IPS-NIHi7 (cell line): ENCODE results near the gene TGM1.

Experiments used
- DNase-seq: peaks from one replicate; pipeline ENCODE4 v3.0.0; 2012; ENCODE audit warnings: mixed read lengths; ENCODE audit errors: extremely low spot score

Gene TGM1

DNA sequence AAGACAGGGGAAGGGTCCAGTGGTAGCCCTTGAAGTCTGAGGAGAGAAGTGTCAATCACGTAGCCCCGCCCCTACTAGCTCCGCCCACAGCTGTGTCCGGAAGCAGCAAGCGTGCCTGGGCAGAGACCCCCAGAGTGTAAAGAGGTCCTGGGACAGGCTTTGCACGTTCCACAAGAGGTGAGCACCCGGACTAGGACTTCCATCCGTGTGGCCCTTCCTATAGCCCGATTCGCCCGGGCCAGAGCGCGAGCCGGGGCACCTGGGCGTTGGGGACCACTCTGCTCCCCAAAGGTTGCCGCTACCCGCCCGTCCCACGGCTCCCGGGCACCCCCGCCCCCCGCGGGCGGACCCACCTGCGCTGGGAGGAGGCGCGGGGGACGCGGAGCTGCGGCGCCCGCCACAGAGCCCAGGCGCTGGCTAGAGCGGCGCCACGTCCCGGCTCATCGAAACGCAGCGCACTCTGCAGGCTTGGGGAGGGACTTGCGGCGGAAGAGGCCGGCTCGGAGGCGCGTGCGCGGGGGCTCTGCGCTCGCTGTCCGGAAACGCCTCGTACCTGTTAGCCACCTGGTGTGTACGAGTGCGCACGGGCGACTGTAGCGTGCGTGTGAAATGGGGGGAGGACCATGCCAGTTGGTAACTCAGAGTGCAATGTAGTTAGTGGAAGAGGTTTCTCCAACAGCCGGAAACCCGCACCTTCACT lies 8.3 kb upstream of the TGM1 start, which contains the start of gene RABGGTA:
RABGGTA (minus strand) TSS at position 464 of the 700 bp plus-strand sequence. CDS start 482 bp downstream, outside the sequence.
- DNase-seq, result peak; percentile 99

DNA sequence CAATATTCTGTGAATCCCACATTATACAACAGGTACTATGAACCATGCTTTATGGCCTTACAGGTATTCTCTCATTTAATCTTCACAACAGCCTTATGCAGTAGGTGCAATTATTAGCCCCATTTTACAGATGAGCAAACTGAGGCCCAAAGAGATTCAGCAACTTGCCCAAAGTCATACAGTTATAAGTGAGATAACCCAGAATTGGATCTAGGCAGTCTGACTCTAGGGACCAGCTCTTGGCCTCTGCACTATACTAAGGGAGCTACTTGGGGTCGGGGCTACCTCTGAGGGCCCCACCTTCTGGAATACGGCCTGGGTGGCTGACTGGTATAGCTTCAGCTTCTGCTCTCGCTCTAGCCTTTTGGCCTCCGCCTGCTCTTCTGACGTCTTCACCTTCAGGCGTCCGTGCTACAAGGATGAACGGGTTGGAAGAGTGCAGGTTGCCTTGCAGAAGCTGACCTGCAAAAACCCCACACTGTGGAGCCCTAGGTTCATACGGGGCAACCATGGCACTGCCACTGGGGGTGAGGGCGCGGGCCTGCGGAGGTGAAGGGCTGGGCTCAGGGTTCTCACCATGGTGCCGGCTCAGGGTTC lies 7.7 kb upstream of the TGM1 start:
- DNase-seq, result no peak

DNA sequence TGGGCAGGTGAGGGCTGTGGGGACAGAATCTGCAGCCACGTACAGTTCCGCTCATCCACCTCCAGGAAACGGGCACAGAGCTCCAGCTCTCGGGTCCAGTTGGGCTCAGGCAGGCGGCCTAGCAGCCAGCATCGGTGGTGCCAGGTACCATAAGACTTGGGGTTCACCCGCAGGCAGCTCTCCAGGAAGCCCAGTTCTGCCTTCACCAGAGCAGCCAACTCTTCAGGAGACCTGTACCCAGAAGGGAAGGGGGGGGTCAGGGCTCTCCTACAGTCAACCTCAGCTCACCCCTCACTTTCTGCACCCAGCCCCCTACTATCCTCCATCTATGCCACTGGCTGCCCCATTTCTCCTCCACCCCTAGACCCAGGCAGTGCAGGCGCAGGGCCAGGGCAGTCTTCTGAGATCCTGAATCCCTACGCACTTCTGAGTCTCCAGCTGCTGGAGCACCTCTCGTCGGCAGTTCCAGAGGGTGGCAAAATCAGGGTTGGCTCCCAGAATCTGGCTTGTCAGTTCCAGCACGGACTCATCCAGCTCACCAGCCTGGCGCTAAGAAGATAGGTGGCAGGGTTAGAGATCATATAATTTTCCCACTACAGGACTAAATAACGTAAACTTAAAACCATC lies 7.0 kb upstream of the TGM1 start:
- no peak for DNase-seq

DNA sequence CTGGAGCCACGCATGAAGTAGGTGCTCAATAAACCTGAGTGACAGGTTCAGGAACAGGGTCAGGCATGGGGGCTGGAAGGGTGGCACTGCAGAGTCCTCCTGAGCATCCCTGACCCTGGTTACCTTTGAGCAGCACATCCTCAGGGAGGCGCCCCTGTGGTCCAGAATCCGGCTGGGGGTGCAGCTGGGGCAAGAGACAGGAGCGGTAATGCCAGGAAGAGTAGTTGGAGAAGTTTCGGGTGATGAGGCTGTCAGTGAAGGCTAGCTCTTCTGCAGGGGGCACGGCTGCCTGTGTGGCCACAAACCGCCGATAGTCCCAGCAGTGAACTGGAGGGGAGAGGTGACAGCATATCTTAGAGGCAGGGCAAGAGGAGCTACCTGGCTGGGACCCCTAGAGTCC lies 6.4 kb upstream of the TGM1 start:
- DNase-seq, result no peak

DNA sequence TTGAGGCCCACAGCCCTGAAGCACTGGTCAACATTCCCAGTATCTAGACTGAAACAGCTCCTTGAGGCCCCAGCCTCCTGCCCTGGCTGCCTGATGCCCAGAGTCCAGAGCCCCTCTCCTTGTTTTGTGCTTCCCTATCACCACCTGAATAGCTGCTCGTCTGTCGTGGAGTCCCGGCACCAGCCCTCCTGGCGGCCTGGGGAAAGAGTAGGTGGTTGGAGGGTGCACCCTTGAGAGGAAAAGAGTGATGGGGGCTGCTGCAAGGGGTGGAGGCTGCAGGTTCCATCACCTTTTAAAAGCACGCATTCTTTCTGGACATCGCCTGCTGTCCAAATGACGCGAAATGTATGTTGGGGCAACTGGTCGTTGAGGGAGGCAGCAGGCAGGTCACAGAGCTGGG lies 5.2 kb upstream of the TGM1 start:
- no peak for DNase-seq

DNA sequence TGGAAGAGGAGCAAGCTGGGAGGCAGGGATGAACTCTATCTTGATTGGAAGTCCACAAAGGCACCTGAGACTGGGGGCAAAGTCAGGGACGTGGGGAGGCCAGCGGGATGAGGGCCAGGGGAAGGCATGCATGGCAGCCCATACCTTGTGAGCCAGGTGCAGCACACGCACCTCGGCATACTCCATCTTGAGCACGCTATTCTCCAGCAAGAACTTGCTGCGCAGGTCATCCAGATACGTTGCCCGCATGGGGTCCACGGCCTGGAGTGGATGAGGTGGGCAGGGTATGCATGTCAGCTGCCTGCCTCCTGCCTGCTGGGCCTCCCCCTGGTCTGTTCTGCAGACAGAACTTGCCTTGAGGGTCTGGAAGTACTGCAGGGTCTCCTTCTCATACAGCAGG lies 4.5 kb upstream of the TGM1 start:
- no peak for DNase-seq

DNA sequence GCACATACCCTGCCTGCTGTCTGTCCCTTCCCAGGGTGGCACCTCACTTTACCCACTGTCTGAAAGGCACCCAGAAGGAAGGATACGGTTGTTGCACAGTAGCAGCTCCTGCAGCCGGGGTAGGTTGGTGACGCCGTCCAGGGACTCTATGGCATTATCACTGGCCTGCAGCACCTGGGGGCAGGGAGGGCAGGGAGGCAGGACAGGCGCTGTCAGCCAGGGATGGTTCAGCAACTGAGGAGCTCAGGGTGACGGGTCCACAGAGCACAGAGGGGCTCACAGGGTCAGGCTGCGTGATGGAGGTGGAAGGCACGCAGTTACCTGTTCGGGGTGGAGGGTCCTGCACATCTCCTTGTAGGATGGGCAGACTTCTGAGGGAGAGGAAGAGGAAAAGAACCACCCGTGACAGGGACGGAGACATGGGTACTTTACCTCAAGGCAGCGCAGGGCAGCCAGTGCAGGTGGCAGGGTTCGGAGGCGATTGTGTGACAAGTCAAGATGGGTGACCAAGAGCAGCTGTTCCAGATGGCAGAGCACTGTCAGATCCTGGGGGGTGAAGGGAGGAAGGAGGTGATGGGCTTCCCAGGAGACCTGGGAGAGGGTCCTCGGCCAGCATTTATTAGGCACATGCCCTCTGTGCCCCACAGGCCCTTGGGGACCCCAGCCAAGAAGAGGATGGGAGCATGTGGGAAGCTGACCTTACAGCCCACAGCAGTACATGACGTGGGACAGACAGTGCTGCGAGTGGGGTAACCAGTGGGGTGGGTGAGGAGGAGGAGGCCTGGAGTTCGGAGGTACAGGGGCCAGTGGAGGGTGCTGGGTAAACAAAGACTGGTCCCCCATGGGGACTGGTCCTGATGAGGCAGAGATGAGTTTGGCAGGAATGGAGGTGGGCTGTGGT lies 3.6 kb upstream of the TGM1 start:
- no peak for DNase-seq

DNA sequence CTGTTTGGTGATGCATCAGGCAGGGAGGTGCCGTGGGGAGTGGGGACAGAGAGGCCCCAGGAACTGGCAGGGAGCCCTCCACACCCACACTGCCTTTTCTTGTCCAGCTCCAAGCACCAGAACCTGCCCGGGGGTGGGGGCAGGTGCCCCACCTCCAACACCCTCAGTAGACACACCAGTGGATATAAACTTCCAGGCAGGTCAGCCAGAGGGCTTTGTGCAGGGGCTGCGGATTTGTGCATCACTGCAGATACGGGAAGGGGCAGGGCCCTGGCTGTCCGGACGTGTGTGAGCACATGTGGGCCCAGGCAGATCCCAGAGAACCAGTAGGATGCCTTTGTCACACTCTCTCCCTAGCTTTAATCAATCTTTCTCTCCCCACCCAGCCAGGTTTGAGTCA lies 1.3 kb upstream of the TGM1 start:
- DNase-seq, result no peak

DNA sequence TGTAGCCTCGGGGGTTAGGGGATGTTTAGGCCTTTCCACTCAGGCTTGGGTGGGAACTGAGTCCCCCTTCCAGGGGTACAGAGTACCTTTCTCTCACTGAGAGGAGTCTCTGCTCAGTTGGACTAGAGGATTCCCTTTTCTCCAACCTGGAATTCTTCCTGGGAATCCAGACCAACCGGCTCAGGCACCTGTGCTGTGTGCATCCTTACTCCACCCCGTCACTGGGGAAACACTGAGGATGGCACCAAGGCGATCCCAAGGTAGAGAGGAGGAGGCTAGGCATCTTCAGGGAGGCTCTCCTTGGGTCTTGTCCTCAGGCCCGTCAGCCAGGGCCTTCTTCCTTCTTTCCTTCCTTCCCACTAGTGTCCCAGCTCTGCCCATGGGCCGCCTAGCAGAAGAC lies 871 bp upstream of the TGM1 start:
- no peak for DNase-seq

DNA sequence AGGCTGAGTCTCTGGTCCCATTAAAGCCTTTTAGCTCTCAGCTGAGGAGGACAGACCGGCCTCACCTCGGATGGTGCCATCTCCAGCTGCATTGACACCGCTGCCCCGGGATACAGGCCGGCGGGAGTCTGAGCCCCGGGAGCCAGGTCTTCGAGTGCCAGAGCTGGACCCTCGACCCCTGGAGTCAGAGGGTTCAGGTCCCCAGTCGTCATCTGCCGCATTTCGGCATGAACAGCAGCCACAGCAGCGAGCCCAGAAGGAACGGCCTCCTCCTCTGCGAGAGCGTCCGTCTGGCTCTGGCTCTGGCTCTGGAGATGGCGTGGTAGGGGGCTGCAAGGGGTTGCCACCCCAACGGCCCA lies 1.0 kb downstream of the TGM1 start:
- no peak for DNase-seq

DNA sequence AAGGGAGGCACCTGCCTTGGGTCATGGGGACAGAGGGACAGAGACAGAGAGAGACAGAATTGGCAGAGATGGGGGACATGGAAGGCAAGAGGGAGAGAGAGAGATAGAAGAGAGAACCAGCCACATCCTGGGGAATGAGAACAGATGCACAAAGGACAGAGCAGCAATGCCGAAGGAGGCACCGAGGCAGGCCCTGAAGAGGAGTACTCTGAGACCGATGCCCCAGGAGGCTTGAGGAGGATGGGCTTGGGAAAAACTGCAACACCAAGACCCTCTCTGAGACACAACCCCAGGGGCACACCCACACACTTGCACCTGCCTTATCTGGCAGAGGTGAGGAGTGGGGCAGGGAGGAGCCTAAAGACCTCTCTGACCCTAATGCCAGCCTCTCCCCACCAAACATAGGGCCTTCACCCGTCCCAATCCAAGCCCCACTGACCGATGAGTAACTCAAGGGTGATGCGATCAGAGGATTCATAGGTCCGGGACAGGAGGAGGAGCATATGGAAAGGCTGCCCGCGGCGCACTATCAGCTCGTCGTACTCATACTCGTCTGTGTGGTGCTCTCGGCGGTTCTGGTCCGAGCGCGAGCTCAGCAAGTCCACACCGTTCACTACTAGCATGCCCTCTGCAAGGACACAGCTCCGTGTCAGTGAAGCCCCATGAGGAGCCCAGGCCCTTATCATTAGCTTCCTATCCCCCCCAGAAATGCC lies 1.6 kb downstream of the TGM1 start:
- DNase-seq, result no peak

DNA sequence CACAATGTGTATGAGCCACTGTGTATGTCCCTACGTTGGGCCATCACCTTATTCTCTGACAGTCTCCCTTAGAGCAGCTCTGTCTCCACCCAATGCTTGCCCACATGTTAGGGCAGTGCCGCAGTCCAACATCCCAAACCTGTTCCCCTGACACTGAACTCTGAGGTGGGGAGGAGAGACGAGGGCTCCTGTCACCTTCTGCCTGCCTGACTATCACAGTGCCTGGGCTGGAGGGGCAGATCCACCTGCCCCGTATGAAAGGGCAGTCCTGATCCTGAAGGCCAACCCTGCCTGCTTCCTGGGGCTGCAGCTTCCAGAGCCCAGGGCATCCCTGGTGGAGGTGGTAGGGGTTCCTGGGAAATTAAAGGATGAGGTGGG lies 2.2 kb downstream of the TGM1 start:
- DNase-seq, result no peak

DNA sequence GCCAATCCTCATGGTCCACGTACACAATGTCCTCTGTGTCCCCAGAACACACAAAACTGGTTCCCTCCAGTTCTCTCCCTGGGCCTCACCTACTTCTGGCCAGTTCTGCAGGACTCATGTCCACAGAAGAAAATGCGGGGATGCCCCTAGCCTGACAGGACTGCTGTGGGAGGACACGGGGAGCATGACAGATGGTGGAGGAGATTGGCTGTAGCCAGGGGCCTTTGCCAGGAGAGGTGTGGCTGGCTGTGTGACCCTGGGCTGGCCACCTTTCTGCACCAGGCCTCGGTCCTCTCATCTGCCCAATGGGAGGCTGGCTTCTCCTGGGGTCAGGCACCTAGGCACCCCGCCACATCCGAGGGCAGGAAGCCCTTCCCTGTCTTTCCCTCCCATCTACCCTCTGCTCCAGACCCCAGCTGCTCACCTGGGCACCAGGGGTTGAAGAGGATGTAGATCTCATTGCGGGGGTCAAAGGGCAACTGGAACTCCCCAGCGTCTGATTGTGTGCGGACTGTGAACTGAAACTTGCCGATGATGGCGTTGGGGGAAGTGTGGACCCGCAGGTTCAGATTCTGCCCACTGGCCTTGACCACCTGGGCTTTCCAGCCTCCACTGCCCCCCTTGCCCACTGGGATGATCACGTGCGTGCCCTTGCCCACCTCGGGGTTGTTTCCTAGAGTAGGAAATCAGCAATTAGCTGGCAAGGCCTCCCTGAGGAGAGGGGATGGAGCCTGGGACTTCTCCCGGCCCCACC lies 2.8 kb downstream of the TGM1 start:
- DNase-seq, result no peak

DNA sequence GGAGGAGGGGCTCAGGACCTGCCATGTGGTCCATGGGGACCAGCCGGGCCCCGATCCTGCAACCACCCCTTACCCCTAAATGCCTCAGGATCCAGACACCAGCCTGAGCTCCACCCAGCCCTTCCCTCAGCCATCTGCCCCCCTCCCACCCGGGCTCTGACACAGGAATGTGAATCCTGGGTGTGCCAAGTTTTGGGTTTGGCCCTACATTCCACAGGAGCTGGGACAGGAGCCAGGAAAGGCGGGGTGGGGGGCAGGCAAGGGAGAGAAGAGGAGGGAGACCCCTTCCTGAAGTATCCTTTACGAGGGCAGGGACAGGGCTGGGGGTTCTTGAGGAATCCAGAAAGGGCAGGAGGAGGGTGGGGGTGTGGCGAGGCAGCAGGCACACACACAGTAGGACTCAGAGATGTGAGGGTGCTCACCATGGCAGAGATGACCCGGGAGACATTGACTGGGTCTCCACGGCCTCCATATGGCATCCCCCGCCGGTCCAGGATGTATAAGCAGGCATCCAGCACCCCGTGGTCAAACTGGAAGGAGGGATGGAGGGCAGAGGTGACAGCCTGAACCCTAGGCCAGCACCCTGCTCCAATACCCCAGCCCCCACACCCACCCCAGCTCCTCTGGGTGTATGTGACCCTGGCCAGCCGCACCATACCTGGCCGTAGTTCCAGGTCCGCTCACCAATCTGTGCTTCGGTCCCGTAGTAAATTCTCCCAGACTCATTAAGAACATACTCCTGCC lies 3.5 kb downstream of the TGM1 start:
- no peak for DNase-seq

DNA sequence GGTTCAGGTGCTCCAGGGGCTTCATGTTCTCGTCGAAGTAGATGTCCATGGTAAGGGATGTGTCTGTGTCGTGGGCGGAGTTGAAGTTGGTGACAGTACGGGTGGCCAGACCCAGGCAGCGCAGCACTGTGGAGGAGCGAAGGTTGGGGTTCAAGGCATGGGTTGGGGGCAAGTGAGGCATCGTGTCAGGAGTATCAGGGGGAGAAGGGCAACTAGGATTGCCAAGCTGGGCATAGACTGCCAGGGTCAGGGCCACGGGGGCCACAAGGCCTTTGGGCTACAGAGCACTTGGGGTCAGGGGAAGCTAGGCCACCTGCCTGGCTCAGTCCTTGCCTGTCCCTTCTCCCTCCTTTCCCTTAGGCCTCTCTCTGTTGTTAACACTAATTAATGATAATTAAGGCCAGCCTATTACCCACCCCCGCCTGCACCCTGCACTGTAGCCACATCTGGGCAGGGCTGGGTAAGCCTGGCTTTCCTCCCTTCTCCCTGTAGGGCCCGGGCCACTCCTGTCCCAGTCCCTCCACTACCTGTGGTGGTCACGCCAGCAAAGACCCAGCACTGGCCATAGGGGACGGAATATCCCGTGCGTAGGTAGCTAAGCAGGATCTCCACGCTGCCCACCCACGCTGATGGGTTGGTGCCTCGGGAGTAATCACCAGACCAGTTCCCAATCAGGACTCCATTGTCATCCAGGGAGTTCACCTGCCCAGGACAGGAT lies 4.3 kb downstream of the TGM1 start:
- no peak for DNase-seq

DNA sequence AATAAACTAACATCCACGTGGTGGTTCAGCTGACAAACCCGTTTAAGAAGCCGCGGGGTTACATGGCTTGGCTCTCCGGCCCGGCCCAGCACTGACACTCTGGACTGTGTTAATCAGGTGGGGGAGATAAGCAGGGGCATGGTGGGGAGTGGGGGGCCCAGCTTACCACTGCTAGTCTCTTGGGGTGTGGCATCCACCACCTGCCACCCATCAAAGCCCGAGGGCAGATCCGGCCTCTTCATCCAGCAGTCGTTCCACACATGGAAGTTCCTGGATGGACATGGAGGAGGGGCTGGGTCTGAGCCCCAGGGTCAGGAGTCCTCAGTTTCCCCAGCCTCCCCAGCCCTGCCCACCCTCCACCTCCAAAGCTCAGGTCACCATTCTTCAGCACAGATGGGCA lies 4.9 kb downstream of the TGM1 start:
- no peak for DNase-seq

DNA sequence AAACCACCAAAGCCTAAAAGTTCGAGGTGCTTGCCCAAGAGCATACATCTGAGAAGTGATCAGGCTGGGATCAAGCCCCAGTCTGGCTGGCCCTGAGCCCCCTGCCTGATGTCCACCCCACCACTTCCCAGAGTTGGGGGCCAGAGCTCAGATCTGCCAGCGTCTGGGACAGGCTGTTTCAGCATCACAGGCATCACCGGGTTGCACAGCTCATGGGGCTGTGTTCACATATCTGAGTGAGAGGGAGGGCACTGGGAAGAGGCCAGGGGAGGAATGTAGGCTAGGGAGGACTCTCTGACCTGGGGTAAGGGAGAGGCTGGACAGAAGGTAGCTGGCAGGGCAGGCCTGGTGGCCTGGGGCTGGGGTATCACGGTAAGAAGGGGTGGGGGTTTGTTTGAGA lies 6.0 kb downstream of the TGM1 start:
- DNase-seq, result no peak

DNA sequence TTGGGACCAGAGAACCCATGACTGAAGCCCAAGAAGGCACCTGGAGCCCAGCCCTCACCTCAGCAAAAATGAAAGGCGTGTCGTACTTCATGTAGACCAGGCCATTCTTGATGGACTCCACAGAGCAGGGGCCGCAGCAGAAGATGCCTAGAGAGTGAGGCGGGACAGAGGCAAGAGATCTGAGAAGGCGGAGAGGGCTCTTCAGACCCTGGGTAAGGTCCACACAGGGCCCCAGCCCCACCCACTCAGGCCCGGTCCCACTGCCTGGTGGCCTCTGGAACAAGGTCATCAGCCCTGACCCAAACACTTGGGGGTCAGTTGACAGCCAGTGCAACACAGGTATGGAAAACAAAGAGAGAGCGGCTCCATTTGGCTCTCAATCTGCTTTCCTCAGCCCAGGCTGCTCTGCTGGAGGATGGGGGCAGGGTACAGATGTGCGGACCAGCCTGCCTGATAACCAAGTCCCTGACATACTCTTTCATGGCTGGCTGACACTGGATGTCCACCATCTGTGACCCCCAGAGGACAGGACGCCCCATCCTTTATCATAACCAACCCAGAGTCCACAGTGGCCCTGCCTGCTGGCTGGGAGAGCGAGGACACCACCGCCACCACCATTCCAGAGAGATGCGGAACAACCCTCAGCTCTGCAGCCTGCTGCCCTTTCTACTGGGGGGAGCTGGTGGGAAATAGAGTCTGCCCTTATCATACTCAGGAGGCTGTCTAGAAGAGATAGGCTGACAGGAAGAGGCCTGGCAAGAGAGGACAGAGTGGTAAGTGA lies 6.9 kb downstream of the TGM1 start:
- no peak for DNase-seq

DNA sequence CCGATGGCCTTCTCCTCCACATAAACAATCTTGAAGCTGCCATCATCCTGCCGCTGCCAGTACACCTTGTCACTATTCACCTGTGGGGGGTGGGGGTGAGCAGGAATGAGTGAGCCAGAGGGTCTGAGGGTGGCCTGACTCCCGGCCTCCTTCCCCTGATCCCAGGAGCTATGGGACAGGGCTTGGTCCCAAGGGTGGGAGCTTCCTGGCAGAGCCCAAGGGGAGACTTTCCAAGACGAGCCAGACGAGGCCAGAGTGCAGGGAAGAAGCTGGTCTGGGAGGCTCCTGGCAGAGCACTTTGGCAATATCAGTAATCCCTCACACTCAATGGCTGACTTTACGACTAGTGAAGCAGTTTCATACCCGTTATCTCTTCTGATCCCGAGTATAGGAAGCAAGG lies 7.5 kb downstream of the TGM1 start:
- DNase-seq, result no peak
